Lower lobe of right lung (tissue), 2 donors: ENCODE measurements around the gene FRMD4A. TPM values are rescaled to one million over a fixed set of nuclear protein-coding genes. Genes with fewer than 3 reads are reported as not detected.

Experiments
- ATAC-seq, 2 donors: fragments of 200-7000 bp; cut with Tn5 transposase; one replicate each; pipeline ENCODE4 v1.9.1; 2020 to 2022; ENCODE audit warnings: mild to moderate bottlenecking in 2 of 2, moderate library complexity in 2 of 2
- DNase-seq: peaks from one replicate; pipeline ENCODE4 v3.0.0-alpha.2; 2020
- H3K27ac ChIP-seq: fragments of 200-600 bp; one replicate; pipeline ENCODE4 v1.8.0; 2022
- H3K27me3 ChIP-seq: fragments of 200-600 bp; one replicate; pipeline ENCODE4 v1.8.0; 2022; ENCODE audit warnings: low read depth
- H3K36me3 ChIP-seq: fragments of 200-600 bp; one replicate; pipeline ENCODE4 v1.8.0; 2022; ENCODE audit warnings: mild to moderate bottlenecking
- H3K4me1 ChIP-seq: fragments of 200-600 bp; one replicate; pipeline ENCODE4 v1.8.0; 2022
- H3K4me3 ChIP-seq: fragments of 200-600 bp; one replicate; pipeline ENCODE4 v1.8.0; 2022; ENCODE audit warnings: mild to moderate bottlenecking
- H3K9me3 ChIP-seq: fragments of 200-600 bp; one replicate; pipeline ENCODE4 v1.8.0; 2022
- intact Hi-C: fragments of 100-400 bp; cut with DNase I; formaldehyde crosslinking; loops from one replicate; pipeline ENCODE4 v1.11.0; 2022
- total RNA-seq: library from RNA; stranded (reverse); fragmentation: NEBNext Ultra II Directional; extraction: Animal tissue kit (Norgen Biotek cat#: 25700); gene quantifications from one replicate; pipeline ENCODE4 v1.2.1, GENCODE V29; 2021
- TF ChIP-seq, protein P1 (sequence below): fragments of 200-600 bp; IDR thresholded peaks from one replicate; pipeline ENCODE4 v1.8.0; 2022; ENCODE audit warnings: antibody characterized with exemption, mild to moderate bottlenecking
- donor health status: DM: no; HTN: yes; CAD: no; lungs with severe emphysema.

FRMD4A gene
- total RNA-seq, 1 donor from 2014 or later: 64.8 TPM

DNA sequence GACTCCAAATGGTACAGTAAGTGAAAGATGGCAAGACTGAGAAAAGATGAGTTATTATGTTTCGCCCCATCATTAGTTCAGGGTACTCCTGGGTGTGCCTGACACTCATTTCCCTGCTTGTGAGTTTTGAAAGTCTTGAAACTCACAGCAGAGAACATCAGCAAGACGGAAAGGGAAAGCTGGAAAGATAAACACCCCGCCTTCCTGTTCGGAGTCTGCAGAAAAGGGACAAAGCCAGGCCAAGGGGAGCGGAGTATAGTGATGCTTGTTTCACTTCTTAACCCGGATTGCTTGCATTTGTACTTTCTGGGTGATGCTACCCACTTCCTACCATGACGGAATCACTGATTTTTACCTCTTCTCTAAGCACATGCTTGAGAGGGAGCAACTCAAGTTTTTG, 294.5 kb downstream of the FRMD4A start:
- H3K36me3 ChIP-seq: no peaks in the 10 kb centered on the region
- H3K27ac ChIP-seq: no peak overlapping the region
- peaks cover 23% of the 10 kb centered on the region for H3K4me1 ChIP-seq
- H3K27me3 ChIP-seq: no peaks in the 10 kb centered on the region
- TF ChIP-seq, protein P1, sequence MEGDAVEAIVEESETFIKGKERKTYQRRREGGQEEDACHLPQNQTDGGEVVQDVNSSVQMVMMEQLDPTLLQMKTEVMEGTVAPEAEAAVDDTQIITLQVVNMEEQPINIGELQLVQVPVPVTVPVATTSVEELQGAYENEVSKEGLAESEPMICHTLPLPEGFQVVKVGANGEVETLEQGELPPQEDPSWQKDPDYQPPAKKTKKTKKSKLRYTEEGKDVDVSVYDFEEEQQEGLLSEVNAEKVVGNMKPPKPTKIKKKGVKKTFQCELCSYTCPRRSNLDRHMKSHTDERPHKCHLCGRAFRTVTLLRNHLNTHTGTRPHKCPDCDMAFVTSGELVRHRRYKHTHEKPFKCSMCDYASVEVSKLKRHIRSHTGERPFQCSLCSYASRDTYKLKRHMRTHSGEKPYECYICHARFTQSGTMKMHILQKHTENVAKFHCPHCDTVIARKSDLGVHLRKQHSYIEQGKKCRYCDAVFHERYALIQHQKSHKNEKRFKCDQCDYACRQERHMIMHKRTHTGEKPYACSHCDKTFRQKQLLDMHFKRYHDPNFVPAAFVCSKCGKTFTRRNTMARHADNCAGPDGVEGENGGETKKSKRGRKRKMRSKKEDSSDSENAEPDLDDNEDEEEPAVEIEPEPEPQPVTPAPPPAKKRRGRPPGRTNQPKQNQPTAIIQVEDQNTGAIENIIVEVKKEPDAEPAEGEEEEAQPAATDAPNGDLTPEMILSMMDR: no peak
- H3K4me3 ChIP-seq: no peak overlapping the region
- no peaks in the 10 kb centered on the region for H3K9me3 ChIP-seq
- ATAC-seq: no peak
- no peak for DNase-seq
- intact Hi-C loops: no loop called here

DNA sequence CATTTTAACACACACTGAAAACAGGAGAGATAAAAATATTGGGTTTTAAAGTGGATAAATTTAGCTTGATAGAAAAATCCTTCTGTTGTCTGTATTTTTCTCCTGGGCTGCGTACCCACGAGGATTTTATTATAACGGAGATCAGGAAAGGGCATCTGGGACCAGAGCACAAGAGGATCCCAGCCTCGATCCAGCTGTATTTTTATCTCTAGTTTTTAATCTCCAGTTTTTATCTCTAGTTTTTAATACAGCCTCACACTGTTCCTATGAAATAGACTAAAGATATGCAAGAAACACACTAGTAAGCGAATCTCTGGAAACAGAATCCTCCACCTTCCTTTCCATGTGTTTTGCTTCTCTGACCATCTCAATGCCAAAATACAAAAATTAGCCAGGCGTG, 295.2 kb downstream of the FRMD4A start:
- Histone ChIP-seq H3K36me3 (no peaks in the 10 kb centered on the region), H3K9me3 (no peaks in the 10 kb centered on the region), H3K27ac (no peak overlapping the region), H3K27me3 (no peaks in the 10 kb centered on the region), H3K4me3 (no peak overlapping the region), H3K4me1 (peaks cover 15% of the 10 kb centered on the region)
- TF ChIP-seq, protein P1: no peak
- DNase-seq (no peak), ATAC-seq (no peak)
- intact Hi-C loops: no loop called here

DNA sequence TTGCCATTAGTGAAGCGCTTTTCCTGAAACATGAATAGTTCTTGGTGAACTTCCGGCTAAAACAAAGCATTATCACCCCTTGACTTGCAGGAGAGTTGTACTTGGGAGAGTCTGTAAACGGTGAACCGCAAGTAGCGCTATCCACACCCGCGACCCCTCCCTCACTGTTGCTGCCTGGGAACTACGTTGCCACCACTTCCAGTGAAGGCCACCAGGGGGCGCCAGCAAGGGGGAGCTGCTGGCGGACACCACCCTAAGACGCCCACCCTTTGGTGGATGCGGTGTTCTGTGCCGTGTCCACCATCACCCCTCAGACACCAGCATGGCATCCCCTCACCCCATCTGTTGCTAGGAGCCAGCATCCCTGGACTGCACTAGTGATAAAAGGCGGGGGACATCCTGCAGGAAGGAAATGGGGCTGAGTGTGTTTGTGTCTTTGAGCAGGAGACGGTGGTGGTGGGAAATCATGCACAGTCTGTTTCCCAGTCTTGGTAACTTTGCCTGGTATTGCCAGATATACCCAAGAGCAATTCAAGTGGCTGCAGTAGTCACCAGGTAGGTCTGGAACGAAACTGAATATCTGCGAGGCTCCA, 298.2 kb downstream of the FRMD4A start:
- ATAC-seq (peak; percentile 50 to 62), DNase-seq (peak; percentile 52)
- Histone ChIP-seq H3K9me3 (no peaks in the 10 kb centered on the region), H3K36me3 (no peaks in the 10 kb centered on the region), H3K4me3 (no peak overlapping the region), H3K27ac (no peak overlapping the region), H3K27me3 (no peaks in the 10 kb centered on the region), H3K4me1 (peaks cover 10% of the 10 kb centered on the region)
- intact Hi-C loops: no loop called here
- TF ChIP-seq, protein P1: peak; percentile 75

DNA sequence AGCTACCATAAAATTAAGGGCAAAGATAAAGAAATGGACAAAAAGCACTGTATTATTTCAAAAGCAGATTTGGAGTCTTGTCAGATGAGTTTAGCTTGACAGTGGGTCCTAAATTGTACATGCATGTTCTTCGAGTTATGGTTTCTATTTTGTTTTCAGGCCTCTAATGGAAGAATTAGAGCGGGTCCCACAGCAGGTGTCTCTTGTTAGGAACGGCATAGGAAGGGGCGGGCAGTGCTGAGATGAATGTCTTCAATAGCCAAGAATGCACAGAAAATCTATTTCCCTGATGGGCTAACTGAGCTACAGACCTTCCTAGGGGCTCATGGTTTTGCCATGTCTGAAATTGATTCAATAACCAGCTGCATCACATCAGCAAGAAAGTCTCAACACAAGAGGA, 304.4 kb downstream of the FRMD4A start:
- DNase-seq: no peak
- intact Hi-C loops: no loop called here
- no peaks in the 10 kb centered on the region for H3K36me3 ChIP-seq
- H3K9me3 ChIP-seq: no peaks in the 10 kb centered on the region
- H3K27ac ChIP-seq: no peak overlapping the region
- TF ChIP-seq, protein P1: no peak
- no peak overlapping the region for H3K4me3 ChIP-seq
- no peak for ATAC-seq
- peaks cover 8% of the 10 kb centered on the region for H3K4me1 ChIP-seq
- no peaks in the 10 kb centered on the region for H3K27me3 ChIP-seq

DNA sequence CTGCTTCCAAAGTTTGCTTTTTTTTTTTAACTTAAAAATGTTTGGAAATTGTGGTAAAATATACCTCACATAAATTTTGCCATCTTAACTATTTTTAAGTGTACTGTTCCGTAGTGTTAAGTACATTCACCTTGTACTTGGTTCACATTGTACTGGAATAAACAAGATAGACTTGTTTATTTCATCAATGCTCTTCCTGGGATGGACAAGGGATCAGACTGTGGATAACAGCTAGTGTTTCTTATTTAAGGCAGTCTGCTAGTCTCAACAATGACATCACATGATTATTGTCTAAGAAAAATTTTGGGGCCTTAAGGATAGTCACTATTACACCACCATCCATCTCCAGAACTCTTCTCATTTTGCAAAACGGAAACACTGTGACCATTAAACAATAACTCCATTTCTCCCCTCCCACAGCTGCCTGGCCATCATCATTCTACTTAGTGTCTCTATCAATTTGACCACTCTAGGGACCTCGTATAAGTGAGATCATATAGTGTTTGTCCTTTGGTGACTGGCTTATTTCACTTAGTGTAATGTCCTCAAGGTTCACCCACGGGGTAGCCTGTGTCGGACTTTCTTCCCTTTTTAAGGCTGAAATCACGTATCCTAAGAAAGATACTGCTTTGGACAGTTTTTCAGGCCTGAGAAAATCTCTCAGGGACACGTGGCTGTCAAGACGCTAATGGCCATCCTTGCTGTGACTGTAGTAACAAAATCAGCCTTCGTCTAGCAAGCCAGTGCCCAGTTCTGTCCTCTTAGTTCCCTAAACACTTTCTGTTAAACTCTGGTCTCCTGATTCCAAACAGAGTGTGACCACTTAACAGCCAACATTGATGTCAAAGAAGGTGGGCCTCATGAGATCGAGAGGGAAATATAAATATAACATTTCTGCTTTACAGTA, 305.2 kb downstream of the FRMD4A start:
- intact Hi-C loops: no loop called here
- Histone ChIP-seq H3K27me3 (no peaks in the 10 kb centered on the region), H3K4me1 (peaks cover 8% of the 10 kb centered on the region), H3K36me3 (no peaks in the 10 kb centered on the region), H3K4me3 (no peak overlapping the region), H3K9me3 (no peaks in the 10 kb centered on the region), H3K27ac (no peak overlapping the region)
- DNase-seq (no peak), ATAC-seq (no peak)
- TF ChIP-seq, protein P1: no peak
